HG03439 (cell line): ENCODE results near the gene SERGEF.

Experiments
- ATAC-seq: cut with Tn5 transposase; IDR thresholded peaks from one replicate; pipeline ENCODE4 v1.9.1; 2021; ENCODE audit warnings: mild to moderate bottlenecking, moderate library complexity; ENCODE audit not compliant: unreplicated experiment

SERGEF gene

DNA sequence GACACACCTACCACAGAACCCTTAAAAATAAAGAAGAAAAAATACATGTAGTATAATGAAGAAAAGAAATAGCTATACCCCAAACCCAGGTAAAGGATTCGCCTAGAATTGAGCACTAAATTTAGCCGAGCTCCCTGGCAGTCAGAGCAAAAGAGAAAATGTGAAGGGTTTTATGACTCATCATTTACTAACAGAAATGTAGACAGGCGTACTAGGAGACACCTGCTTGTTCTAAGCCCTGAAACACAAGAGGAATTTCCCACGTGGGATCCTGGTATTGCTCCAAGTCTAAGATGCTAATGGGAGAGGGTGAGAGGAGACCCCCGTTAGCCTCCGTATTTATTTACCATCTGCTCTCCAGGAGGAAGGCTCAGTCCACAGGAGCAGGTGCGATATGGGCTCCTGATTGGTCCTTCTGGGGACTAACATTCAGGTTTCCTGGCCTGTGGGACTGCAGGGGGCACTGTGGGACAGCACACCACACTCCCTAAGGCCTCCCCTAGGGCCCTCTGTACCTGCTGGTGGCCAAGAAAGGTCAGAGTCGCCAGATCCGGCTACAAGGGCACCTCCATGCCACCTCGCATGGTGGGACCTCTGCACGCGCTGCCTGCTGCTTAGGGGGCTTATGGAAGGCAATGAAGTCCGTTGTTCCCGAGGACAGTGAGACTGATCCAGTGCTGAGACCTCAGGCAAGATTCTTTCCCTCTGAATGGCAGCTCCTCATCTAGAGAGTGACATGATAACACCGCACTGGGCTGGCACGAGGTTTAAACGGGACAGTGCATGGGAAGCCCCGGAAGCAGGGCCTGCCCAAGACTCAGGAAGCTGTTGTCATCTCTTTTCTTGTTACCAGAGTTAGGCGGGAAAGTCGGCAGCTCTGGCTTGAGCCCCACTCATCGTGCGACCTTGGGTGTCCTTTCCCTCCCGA is 252.5 kb downstream of the SERGEF start:
- ATAC-seq = peak; percentile 79

DNA sequence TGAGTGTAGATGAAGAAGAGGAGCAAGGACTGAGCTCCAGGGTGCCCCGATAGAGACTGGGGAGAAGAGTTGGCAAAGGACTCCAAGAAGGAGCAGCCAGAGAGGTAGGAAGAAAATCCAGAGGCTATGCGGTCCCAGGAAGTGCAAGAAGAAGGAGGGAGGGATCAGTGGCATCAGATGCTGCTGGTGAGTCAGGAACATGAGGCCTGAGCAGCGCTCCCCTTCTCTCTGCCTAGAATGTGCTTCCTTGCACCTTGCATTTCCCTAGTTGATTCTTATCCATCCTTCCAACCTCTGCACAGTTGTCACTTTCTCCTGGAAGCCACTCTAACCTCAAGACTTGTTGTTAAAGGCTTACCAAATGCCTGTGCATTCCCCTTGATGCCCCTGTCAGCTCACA is 257.0 kb downstream of the SERGEF start:
- no peak for ATAC-seq

DNA sequence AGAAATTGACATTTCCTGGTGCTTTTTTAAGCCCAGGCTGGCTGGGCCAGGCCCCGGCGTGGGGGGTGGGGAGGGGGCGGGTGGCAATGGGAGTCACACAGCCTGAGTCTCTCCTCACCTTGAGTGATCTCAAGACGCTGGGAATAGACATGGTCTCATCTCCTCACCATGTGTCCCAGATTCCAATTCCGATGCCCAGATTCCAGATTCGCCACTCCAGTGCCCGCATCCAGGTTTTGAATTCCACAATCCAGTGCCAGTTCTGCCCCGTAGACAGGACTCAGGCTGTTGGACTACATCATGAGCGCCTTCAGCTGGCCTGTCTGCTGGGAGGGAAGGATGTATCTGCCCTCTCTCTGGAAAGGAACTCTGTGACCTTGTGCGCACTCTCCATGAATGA is 259.2 kb downstream of the SERGEF start:
- no peak for ATAC-seq

- ATAC-seq = no peak
These were observed 259.7 kb downstream of the SERGEF start for GRCh38 chr11:17753153-17753552.

GRCh38 chr11:17752144-17752543 is 260.7 kb downstream of the SERGEF start:
- no peak for ATAC-seq

GRCh38 chr11:17751558-17751957 is 261.3 kb downstream of the SERGEF start:
- ATAC-seq = no peak

GRCh38 chr11:17750801-17751165 is 262.1 kb downstream of the SERGEF start:
- ATAC-seq = no peak

DNA sequence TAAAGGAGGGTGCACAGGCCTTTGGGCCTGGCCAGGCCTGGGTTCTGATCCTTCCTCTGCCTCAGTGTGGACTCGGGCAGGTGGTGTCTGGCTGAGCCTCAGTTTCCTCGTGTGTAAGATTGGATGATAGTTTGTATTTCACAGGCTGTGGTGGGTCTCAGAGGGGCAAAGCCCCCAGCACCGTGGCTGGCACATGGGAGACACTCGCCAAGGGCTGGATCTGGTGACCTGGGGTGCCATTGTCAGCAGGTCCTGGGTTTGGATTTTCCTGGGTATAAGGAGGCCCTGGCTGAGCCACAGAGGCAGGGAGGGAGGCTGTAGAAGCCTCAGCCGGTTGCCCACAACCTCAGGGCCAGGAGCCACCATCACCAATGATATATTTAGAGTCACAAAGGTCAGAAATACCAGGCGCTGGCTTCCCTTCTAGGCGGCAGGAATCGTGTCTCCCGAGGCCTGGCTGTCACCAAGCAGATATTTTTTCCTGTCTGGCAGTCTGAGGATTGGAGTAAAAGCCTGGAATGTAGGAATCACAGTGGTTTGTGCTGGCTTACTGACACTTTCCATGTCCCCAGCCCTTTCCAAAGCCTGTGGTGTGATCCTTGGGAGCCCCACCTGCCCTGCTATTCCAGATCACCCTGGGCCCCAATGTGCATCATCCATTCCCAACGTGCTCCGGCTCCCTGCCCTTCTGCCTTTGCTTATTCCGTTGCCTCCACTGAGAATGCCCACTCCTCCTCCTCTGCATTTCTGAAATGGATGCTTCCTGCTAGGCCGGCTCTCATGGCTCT is 262.6 kb downstream of the SERGEF start:
- ATAC-seq = no peak

GRCh38 chr11:17748761-17749721 is 263.8 kb downstream of the SERGEF start:
- ATAC-seq = no peak

- ATAC-seq = no peak
These were observed 264.8 kb downstream of the SERGEF start for GRCh38 chr11:17748044-17748443.

DNA sequence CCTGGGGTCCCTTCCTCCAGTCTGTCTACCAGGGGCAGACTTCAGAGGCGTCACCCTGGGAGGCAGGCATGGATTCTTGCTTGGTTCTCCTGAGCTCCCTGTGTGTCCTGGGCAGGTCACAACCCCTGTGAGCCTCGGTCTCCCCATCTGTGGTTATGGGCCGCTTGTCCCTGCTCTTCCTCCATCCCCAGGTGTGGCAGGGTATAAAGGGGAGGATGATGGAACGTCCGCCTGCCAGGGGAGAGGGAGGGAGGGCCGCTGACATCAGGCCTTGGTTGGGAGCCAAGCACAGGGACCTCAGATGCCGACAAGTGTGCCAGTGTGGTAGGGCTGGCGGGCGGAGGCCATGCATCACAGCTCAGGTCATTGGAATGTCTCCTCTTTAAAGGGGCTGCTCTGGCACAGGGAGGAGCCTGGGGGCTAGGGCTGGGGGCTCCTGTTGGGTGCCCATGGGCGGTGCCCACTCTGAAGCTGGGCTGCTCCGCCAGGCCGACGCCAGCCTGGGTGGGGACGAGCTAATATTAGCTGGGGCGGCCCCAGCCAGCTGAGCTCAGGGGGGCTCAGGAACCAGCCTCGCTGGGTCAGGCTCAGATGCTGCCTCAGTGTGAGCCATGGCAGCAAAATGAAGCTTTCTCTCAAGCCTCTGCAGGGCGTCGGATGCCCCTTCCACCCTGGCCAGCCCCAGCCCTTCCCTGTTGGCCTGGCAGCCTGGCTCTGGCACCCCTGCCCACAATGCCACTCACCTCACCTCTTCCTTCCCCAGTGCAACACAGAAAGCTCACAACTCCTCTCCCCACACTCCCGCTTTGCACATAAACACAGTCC is 265.5 kb downstream of the SERGEF start:
- ATAC-seq = no peak

GRCh38 chr11:17746096-17746495 is 266.8 kb downstream of the SERGEF start:
- ATAC-seq = no peak

- ATAC-seq = no peak
These were observed 267.6 kb downstream of the SERGEF start for GRCh38 chr11:17745023-17745772.

- no peak for ATAC-seq
These were observed 268.5 kb downstream of the SERGEF start for GRCh38 chr11:17744151-17744940.

GRCh38 chr11:17743808-17744119 is 269.1 kb downstream of the SERGEF start:
- no peak for ATAC-seq

DNA sequence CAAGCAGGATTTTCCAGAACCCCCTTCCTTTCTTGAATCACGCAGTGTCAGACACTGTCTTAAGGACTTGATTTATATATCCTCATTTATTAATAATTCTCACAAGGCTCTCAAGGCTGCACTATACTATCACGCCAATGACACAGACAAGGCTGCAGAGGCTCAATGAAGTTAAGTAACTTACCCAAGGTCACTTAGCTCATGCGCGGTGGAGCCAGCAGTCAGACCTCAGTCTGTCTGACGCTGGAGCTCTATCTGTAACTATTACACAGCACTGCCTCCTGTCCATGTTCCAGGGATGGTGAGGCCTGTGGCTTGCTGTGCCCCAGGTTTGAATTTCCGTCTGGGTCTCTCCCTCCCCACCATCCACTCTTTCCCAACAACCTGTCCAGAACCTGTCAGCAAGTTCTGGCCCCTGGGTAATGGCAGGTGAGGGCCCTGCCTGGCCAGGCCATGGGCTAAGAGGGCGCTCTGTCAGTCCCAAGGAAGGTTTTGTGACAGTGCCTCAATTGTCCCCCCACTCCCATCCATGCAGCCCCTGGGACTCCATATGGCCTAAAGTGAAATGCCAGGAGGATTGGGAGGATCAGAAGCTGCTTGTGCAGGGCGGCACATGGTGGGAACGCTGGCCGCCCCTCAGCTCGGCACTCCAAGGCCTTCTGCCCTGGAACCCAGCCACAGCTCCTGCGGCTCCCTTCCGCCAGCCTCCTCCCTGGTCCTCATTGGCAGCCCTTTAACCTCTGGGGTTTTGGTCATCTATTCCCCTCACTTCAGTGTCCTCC is 269.6 kb downstream of the SERGEF start:
- ATAC-seq = no peak

DNA sequence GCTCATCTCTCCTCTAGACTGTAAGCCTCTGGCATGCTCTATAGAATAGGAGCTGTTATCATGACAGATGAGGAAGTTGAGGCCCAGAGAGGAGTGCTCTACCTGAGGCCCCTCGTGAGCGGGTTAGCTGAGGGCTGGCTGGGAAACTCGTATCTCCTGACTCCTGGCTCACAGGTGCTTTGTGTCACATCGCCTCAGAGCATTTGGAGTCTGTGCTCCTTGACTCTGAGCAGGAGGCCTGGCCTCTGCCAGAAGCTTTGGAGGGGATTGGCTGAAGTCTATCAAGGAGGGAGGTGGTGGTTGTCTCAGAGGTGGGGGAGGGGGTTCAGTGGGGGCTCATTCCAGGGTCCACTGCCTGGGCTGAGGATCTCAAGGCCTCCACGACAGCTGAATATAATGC is 270.8 kb downstream of the SERGEF start:
- no peak for ATAC-seq

DNA sequence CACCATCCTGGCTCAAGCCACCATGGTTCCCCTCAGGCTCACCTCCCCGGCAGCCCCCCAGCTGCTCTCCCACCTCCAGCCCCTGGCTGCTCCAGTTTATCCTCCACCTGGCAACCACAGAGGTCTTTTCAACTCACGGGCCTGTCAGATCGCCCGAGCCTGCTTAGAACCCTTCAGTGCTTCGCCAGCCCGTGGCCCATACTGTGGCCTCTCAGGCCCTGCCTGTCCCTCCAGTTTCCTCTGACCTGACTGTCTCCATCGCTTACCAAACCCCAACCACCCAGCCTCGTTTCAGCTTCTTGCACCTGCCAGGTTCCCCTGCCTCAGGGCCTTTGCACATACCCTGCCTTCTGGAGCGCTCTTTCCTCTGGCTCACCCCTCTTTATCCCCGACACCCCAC is 271.4 kb downstream of the SERGEF start:
- ATAC-seq = no peak
